ENCODE measurements around the gene SFMBT1.

The SFMBT1 gene

DNA sequence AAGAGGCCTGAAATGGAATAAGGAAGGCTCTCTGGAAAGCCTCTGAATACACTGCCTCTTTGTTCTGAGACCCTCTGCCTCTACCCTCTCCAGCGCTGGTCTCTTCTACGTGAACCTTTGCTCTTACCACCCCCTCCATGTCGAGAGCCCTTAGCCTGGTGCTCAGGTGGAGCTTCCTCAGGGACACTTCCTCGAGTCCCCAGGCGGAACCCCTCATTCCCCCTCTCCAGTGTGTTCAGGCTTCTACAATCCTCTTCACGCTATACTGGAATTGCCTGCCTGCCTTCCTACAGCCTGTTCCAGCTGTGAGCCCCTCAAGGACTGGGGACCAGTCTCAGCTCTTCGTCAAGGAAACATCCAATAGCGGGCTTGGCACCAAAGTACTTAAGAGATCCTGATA lies 156.0 kb downstream of the SFMBT1 start:
- DNase-seq (ENCODE audit: low read depth in 2 of 2), result no peak

GRCh38 chr3:52887166-52887565 lies 158.7 kb downstream of the SFMBT1 start:
- no peak for DNase-seq (ENCODE audit: low read depth in 2 of 2)

GRCh38 chr3:52886049-52886730 lies 159.7 kb downstream of the SFMBT1 start:
- no peak for DNase-seq (ENCODE audit: low read depth in 2 of 2)

- no peak for DNase-seq (ENCODE audit: low read depth in 2 of 2)
Measured at GRCh38 chr3:52882377-52882776, 163.5 kb downstream of the SFMBT1 start.

- DNase-seq (ENCODE audit: low read depth in 2 of 2), result no peak
Measured at GRCh38 chr3:52881871-52882270, 164.0 kb downstream of the SFMBT1 start.

DNA sequence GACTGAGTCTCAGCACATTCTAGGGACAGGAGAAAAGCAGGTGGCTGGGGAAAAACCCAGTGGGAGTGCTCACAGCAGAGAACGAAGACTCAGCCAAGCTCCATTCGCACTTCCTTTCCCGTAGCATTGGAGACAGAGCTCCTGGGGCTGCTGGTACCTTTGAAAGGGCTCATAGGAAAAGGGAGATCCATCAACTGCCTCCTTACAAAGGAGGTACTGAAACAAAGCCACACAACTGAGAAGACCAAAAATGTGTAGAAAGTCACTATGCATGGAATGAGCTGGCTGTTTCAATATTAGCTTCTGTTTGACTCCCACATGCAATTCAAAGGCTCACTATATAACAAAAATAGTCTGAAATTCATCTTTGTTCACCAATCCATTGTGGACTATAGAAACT lies 165.4 kb downstream of the SFMBT1 start:
- no peak for DNase-seq (ENCODE audit: low read depth in 2 of 2)

DNA sequence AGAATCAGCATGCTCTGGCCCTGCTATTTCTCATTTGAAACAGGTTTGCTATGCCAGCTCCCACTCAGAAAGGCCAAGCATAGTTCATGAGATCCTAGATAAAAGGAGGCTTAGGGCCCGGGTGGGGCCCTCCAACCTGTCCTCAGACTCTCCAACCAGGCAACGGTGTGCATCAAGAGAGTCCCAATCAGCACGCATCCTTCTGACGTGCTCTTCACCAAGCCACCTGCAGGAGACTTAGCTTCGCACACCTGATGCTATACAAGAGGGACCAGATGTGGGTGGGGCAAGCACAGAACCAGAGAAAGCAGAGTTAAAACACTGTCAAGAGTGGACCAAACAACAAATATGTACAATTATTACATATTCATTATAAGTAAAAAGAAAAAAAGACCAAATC lies 165.8 kb downstream of the SFMBT1 start:
- no peak for DNase-seq (ENCODE audit: low read depth in 2 of 2)

DNA sequence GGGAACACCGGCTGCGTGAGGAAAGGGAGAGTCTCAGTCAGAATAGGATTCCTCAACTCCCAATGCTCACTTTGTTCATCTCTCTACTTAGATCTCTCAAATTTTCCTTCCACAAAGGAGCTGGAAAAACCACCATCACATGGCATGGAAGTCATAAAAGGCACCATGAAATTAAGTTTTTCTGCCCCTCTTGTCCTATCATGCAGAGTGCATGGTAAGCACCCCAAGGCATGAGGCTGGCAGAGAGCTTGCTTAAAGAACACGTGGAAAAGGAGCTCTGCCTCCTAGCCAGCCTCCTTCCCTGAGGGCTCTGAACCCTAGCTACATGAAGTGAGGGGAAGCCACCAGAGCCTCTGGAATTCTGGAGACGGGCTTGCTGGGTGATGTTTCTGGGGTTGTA lies 166.3 kb downstream of the SFMBT1 start:
- DNase-seq (ENCODE audit: low read depth in 2 of 2), result no peak

- no peak for DNase-seq (ENCODE audit: low read depth in 2 of 2)
Measured at GRCh38 chr3:52879090-52879489, 166.8 kb downstream of the SFMBT1 start.

GRCh38 chr3:52877085-52877484 lies 168.8 kb downstream of the SFMBT1 start:
- DNase-seq (ENCODE audit: low read depth in 2 of 2), result no peak

- DNase-seq (ENCODE audit: low read depth in 2 of 2), result no peak
Measured at GRCh38 chr3:52874864-52875587, 170.8 kb downstream of the SFMBT1 start.

- no peak for DNase-seq (ENCODE audit: low read depth in 2 of 2)
Measured at GRCh38 chr3:52874160-52874701, 171.6 kb downstream of the SFMBT1 start.

GRCh38 chr3:52873433-52874159 lies 172.3 kb downstream of the SFMBT1 start:
- no peak for DNase-seq (ENCODE audit: low read depth in 2 of 2)

GRCh38 chr3:52872245-52872644 lies 173.6 kb downstream of the SFMBT1 start:
- no peak for DNase-seq (ENCODE audit: low read depth in 2 of 2)

DNA sequence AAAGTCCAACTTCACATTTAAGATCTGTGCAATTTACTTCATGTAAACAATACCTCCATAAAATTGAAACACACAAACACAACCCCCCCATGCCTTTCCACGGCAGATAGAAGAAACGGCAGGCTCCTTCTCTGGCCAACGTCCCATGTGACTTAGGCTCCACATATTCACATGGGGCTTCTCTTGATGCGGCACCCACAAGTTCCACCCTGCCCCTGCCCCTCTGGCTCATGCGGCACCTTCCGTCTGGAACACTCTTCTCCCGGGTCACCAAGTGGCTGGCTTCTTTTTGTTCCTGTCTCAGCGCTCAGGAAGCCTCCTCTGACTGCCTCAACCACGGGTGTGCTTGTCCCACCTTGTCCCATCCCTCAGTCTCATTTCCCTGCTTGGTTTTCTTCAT lies 174.1 kb downstream of the SFMBT1 start:
- no peak for DNase-seq (ENCODE audit: low read depth in 2 of 2)

DNA sequence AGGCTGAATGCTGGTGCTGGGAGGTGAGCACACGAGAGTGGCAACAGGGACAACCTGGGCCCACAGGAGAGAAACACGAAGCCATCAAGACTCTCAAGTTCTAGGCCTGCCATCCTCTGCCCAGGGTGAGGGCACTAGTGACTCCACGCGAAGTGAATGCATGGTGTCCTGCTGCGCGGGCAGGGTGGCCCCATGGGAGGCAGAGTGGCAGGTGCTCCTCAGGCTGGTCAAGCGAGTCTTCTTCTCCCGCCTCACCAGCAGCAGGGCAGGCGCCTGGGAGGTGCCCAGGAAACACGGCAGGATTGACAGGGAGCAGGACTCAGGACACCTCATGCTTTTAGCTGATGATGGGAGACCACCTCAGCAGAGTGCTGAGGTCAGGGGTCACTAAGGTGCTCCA lies 175.4 kb downstream of the SFMBT1 start:
- no peak for DNase-seq (ENCODE audit: low read depth in 2 of 2)

GRCh38 chr3:52866427-52866826 lies 179.4 kb downstream of the SFMBT1 start:
- DNase-seq (ENCODE audit: low read depth in 2 of 2), result no peak

GRCh38 chr3:52865994-52866393 lies 179.9 kb downstream of the SFMBT1 start:
- no peak for DNase-seq (ENCODE audit: low read depth in 2 of 2)

GRCh38 chr3:52860424-52860768 lies 185.5 kb downstream of the SFMBT1 start:
- DNase-seq (ENCODE audit: low read depth in 2 of 2), result no peak

GRCh38 chr3:52859686-52860423 lies 186.0 kb downstream of the SFMBT1 start:
- DNase-seq (ENCODE audit: low read depth in 2 of 2), result no peak

DNA sequence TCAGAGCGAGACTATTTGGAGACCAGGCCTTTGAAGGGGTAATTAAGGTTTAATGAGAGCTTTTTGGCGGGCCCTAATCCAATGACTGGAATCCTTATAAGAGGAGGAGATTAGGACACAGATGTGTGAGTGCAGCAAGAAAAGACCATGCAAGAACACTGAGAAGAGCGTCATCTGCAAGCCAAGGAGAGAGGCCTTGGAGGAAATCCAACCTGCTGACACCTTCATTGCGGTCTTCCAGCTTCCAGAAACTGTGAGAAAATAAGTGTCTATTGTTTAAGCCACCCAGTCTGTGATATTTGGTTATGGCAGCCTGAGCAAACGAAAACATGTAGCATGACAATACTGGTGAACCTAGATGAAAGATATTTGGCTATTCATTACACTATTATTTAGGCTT lies 188.0 kb downstream of the SFMBT1 start:
- DNase-seq (ENCODE audit: low read depth in 2 of 2), result no peak

GRCh38 chr3:52857133-52857532 lies 188.7 kb downstream of the SFMBT1 start:
- DNase-seq (ENCODE audit: low read depth in 2 of 2), result no peak

Measured in stimulated activated CD8-positive, alpha-beta memory T cell treated with anti-CD3 and anti-CD28 coated beads, Interleukin-7, amount 100 ng/mL, for 4 hours (primary cell).